Skin epidermis (tissue), 12 donors: Measurements from ENCODE around the gene UBAC1.

ENCODE experiments used
- H3K27ac ChIP-seq, 21 experiments: fragments of 200-600 bp; sonication (generic) in 11 of 21; one replicate each; pipeline ENCODE4 v1.5.0; 2020; ENCODE audit warnings: mild to moderate bottlenecking in 3 of 21, inconsistent platforms in 2 of 21, moderate library complexity in 2 of 21
- H3K4me3 ChIP-seq, 7 experiments: fragments of 200-600 bp; sonication (generic) in 2 of 7; one replicate each; pipeline ENCODE4 v1.5.0; 2020; ENCODE audit warnings: inconsistent platforms in 2 of 7, mild to moderate bottlenecking in 2 of 7, moderate library complexity in 1 of 7

The UBAC1 gene

DNA sequence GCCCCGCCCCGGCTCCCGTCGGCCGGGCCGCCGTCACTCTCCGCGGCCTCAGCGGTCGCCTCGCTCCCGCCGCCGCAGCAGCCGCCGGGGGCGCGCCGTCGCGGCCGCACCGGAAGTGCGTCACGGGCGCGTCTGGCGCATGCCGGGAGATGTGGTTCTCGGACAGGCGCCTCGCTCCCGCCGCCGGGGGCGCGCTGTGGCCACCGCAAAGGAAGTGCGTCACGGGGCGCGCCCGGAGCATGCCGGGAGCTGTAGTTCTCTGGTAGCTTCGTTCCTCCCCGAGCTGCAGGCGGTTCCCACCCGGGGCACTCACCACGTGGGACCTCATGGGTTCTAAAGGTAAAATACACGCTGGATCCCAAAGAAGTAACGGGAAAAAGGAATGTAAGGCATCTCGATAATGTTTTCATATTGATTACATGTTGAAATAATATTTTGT lies at the start of gene UBAC1:
Gene UBAC1, minus strand, starts transcription at position 97 of the 439 bp plus-strand sequence. CDS start 211 bp downstream, outside the sequence.
- Histone ChIP-seq H3K27ac (peak within 1 kb of the TSS; percentile 74 to 93 (median 90)), H3K4me3 (peak within 1 kb of the TSS; percentile 77 to 96 (median 90))

DNA sequence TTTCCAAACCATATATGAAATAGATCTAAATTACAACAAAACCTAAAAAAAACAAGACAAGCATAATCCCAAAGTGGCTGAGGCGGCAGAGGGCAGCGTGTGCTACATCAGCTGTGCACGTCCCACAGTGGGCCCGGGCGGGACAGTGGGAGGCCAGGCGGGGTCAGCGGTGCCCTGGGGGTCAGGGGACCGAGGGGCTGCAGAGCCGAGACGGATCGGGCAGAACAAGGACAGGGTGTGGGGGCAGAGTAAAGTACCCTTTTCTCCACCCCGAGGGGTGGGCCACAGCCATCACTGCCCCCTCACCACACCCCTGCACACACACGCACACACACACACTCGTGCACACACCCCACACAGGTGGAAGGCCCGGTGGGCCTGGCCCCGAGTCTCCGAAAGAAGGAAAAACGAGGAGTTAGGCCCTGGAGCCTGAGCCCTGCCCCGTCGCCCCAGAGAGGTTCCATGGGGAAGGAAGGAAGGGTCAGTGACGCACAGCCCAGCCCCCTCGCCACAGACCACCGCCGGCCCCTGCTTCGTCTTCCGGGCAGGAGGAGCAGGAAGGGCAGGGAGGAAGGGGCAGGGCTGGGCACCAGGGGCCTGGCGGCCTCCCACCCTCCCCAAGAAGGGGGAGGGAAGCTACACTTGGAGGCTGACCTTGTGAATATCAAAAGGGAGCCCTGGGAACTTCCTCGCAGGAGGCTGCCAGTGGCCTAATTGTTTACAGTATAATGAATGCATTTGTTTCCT lies 49.6 kb upstream of the UBAC1 start:
- Histone ChIP-seq H3K4me3 (no peak overlapping the region), H3K27ac (peak overlapping the region in 13 of 21 experiments; percentile 9 to 81 (median 70))

DNA sequence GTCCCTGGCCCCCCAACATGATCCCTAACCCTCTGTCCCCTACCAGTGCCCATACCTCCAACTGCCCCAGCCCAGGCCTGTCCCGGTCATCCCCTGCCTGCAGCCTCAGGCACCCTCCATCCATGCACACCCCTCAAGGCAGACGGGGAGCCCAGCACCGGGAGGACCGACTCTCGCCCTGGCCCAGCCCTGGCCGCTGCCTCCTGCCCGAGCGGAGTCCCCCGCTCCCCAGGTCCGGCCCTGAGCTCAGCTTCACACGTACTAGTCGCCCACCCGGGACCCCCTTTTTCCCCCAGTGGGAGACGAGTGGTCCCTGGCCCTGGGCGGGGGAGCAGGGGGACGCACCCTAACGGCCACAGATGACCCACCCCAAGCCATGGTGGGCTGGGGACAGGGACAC lies 49.0 kb upstream of the UBAC1 start:
- no peak overlapping the region for H3K4me3 ChIP-seq
- H3K27ac ChIP-seq: peak overlapping the region in 11 of 21 experiments; percentile 9 to 81 (median 57)

GRCh38 chr9:136009516-136009915 lies 48.3 kb upstream of the UBAC1 start:
- no peak overlapping the region for H3K4me3 ChIP-seq
- peak overlapping the region in 7 of 21 experiments; percentile 8 to 79 (median 42) for H3K27ac ChIP-seq

DNA sequence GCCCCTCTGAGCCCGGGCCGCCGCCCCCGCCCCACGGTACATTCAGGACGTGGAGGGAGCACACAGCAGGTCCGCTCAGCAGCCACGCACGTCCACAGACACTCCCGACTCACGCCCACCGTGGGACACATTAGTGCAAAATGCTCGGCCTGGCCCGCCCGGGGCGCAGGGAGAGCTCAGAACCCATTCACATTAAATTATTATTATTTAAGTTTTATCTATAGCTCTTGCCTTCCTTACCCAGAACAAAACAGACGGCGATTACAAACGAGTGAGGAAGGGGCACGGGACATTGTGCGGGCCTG lies 47.5 kb upstream of the UBAC1 start:
- Histone ChIP-seq H3K4me3 (no peak overlapping the region), H3K27ac (peak overlapping the region in 8 of 21 experiments; percentile 1 to 63 (median 35))

- H3K27ac ChIP-seq: peak overlapping the region in 15 of 21 experiments; percentile 1 to 73 (median 47)
These were observed 46.9 kb upstream of the UBAC1 start for GRCh38 chr9:136007934-136008692.

GRCh38 chr9:136007276-136007933 lies 46.2 kb upstream of the UBAC1 start:
- Histone ChIP-seq H3K4me3 (no peak overlapping the region), H3K27ac (peak overlapping the region in 13 of 21 experiments; percentile 2 to 73 (median 48))

More at GRCh38 chr9:136007934-136008692, 46.9 kb upstream of the UBAC1 start:
- no peak overlapping the region for H3K4me3 ChIP-seq

DNA sequence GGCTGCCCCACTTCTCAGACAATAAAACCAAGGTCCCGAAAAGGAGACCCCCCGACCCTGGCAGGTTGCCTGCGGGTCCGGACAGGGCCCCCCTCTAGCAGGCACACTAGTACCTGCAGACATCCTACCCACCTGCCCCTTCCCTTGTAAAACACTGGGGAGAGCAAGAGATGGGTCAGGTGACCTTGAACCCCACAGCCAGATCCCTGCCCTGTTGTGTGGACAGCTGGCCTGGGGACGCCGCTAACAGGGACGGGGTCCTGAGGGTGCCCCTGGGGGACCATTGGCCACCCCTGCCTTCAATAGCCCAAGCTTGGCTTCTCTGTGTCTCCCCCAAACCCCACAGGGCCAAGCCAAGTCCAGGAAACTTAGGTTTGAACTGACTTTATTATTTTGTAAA lies 45.0 kb upstream of the UBAC1 start:
- Histone ChIP-seq H3K4me3 (no peak overlapping the region), H3K27ac (no peak overlapping the region)

- no peak overlapping the region for H3K4me3 ChIP-seq
- H3K27ac ChIP-seq: no peak overlapping the region
These were observed 43.5 kb upstream of the UBAC1 start for GRCh38 chr9:136004712-136005111.

GRCh38 chr9:136004219-136004618 lies 43.0 kb upstream of the UBAC1 start:
- H3K4me3 ChIP-seq: no peak overlapping the region
- peak overlapping the region in 3 of 21 experiments; percentile 18 to 36 (median 19) for H3K27ac ChIP-seq

GRCh38 chr9:136003411-136004218 lies 42.4 kb upstream of the UBAC1 start:
- no peak overlapping the region for H3K4me3 ChIP-seq
- H3K27ac ChIP-seq: peak overlapping the region in 3 of 21 experiments; percentile 18 to 36 (median 19)

- H3K27ac ChIP-seq: peak overlapping the region in 1 of 21 experiments; percentile 18
- no peak overlapping the region for H3K4me3 ChIP-seq
These were observed 41.7 kb upstream of the UBAC1 start for GRCh38 chr9:136002881-136003280.

GRCh38 chr9:136002215-136002614 lies 41.0 kb upstream of the UBAC1 start:
- H3K27ac ChIP-seq: no peak overlapping the region
- no peak overlapping the region for H3K4me3 ChIP-seq

GRCh38 chr9:136001231-136001630 lies 40.1 kb upstream of the UBAC1 start:
- H3K4me3 ChIP-seq: no peak overlapping the region
- no peak overlapping the region for H3K27ac ChIP-seq

- Histone ChIP-seq H3K27ac (no peak overlapping the region), H3K4me3 (no peak overlapping the region)
These were observed 37.4 kb upstream of the UBAC1 start for GRCh38 chr9:135998410-135999071.

GRCh38 chr9:135998016-135998380 lies 36.8 kb upstream of the UBAC1 start:
- no peak overlapping the region for H3K4me3 ChIP-seq
- H3K27ac ChIP-seq: no peak overlapping the region

- no peak overlapping the region for H3K27ac ChIP-seq
These were observed 36.2 kb upstream of the UBAC1 start for GRCh38 chr9:135997090-135998015.

DNA sequence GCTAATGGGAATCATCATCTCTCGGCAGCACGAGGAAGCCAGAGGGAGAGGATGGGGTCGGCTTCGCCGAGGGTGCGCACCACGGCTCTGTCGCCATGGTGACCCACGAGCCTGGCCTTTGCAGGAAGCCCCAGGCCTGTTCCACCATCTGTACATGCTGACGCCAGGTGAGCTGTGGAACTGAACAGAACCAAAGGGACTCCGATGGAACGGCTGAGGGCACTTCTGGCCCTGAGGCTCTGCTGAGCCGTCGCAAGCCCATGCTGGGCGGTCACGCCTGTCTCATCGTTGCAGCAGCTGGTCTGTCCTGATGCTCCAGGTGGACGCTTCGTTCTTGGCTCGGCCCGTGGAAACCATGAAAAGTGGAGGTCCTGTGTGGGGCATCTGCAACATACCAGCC lies 34.6 kb upstream of the UBAC1 start:
- H3K4me3 ChIP-seq: no peak overlapping the region
- no peak overlapping the region for H3K27ac ChIP-seq

More at GRCh38 chr9:135997090-135998015, 36.2 kb upstream of the UBAC1 start:
- no peak overlapping the region for H3K4me3 ChIP-seq
